ENCODE results near the gene EHBP1. TPM values are rescaled to one million over a fixed set of nuclear protein-coding genes. Genes with fewer than 3 reads are reported as not detected.

EHBP1 gene
- total and polyA plus RNA-seq, 4 donors: 12.0 to 70.9 (median 28.1) TPM

- H3K4me1 ChIP-seq (ENCODE audit: control insufficient read depth in 1 of 2, insufficient read depth in 2 of 2, low read length in 2 of 2): no peaks in the 10 kb centered on the region
- H3K9me3 ChIP-seq (ENCODE audit: control insufficient read depth, low read length): no peaks in the 10 kb centered on the region
- no peak overlapping the region for H3K27ac ChIP-seq (ENCODE audit: low read depth in 1 of 2, low read length in 2 of 2)
- intact Hi-C loops (cut with DNase I): no loop called here
- WGBS, 2 donors: 96 to 97% methylated on average over 14 of the region's 14 CpGs
- no peak overlapping the region for H3K4me3 ChIP-seq (ENCODE audit: low read length in 2 of 2)
- DNase-seq (no peak), ATAC-seq (ENCODE audit: low FRiP score) (no peak)
- H3K36me3 ChIP-seq (ENCODE audit: control insufficient read depth in 1 of 2, insufficient read depth in 2 of 2, low read length in 1 of 2): no peaks in the 10 kb centered on the region
- no peaks in the 10 kb centered on the region for H3K27me3 ChIP-seq (ENCODE audit: control insufficient read depth in 1 of 2, insufficient read depth in 2 of 2, low read length in 1 of 2)
Observed at GRCh38 chr2:62854600-62855514, 149.3 kb downstream of the EHBP1 start.

GRCh38 chr2:62856228-62857040 is 150.9 kb downstream of the EHBP1 start:
- no peaks in the 10 kb centered on the region for H3K36me3 ChIP-seq (ENCODE audit: control insufficient read depth in 1 of 2, insufficient read depth in 2 of 2, low read length in 1 of 2)

GRCh38 chr2:62857139-62857931 is 151.8 kb downstream of the EHBP1 start:
- Histone ChIP-seq H3K9me3 (ENCODE audit: control insufficient read depth, low read length) (no peaks in the 10 kb centered on the region), H3K4me1 (ENCODE audit: control insufficient read depth in 1 of 2, insufficient read depth in 2 of 2, low read length in 2 of 2) (no peaks in the 10 kb centered on the region), H3K4me3 (ENCODE audit: low read length in 2 of 2) (no peak overlapping the region), H3K36me3 (ENCODE audit: control insufficient read depth in 1 of 2, insufficient read depth in 2 of 2, low read length in 1 of 2) (no peaks in the 10 kb centered on the region), H3K27me3 (ENCODE audit: control insufficient read depth in 1 of 2, insufficient read depth in 2 of 2, low read length in 1 of 2) (no peaks in the 10 kb centered on the region), H3K27ac (ENCODE audit: low read depth in 1 of 2, low read length in 2 of 2) (no peak overlapping the region)
- DNase-seq (no peak), ATAC-seq (ENCODE audit: low FRiP score) (no peak)
- 87 to 93% methylated on average over 6 of the region's 6 CpGs for WGBS, 2 donors
- intact Hi-C loops (cut with DNase I): no loop called here

More at GRCh38 chr2:62856228-62857040, 150.9 kb downstream of the EHBP1 start:
- Histone ChIP-seq H3K4me1 (ENCODE audit: control insufficient read depth in 1 of 2, insufficient read depth in 2 of 2, low read length in 2 of 2) (no peaks in the 10 kb centered on the region), H3K9me3 (ENCODE audit: control insufficient read depth, low read length) (no peaks in the 10 kb centered on the region), H3K27ac (ENCODE audit: low read depth in 1 of 2, low read length in 2 of 2) (no peak overlapping the region), H3K4me3 (ENCODE audit: low read length in 2 of 2) (no peak overlapping the region), H3K27me3 (ENCODE audit: control insufficient read depth in 1 of 2, insufficient read depth in 2 of 2, low read length in 1 of 2) (no peaks in the 10 kb centered on the region)
- ATAC-seq (ENCODE audit: low FRiP score) (no peak), DNase-seq (no peak)
- 68 to 73% methylated on average over 6 of the region's 6 CpGs for WGBS, 2 donors
- intact Hi-C loops (cut with DNase I): no loop called here

- Histone ChIP-seq H3K4me1 (ENCODE audit: control insufficient read depth in 1 of 2, insufficient read depth in 2 of 2, low read length in 2 of 2) (no peaks in the 10 kb centered on the region), H3K4me3 (ENCODE audit: low read length in 2 of 2) (no peak overlapping the region), H3K9me3 (ENCODE audit: control insufficient read depth, low read length) (no peaks in the 10 kb centered on the region), H3K27me3 (ENCODE audit: control insufficient read depth in 1 of 2, insufficient read depth in 2 of 2, low read length in 1 of 2) (no peaks in the 10 kb centered on the region), H3K27ac (ENCODE audit: low read depth in 1 of 2, low read length in 2 of 2) (no peak overlapping the region), H3K36me3 (ENCODE audit: control insufficient read depth in 1 of 2, insufficient read depth in 2 of 2, low read length in 1 of 2) (no peaks in the 10 kb centered on the region)
- DNase-seq: no peak
- intact Hi-C loops (cut with DNase I): no loop called here
- ATAC-seq (ENCODE audit: low FRiP score): no peak
- WGBS, 2 donors: 94 to 98% methylated on average over 2 of the region's 2 CpGs
Observed at GRCh38 chr2:62858231-62858832, 152.8 kb downstream of the EHBP1 start.

GRCh38 chr2:62868947-62869346 is 163.4 kb downstream of the EHBP1 start:
- Histone ChIP-seq H3K36me3 (ENCODE audit: control insufficient read depth in 1 of 2, insufficient read depth in 2 of 2, low read length in 1 of 2) (peaks cover 2 to 5% of the 10 kb centered on the region in 2 donors), H3K4me3 (ENCODE audit: low read length in 2 of 2) (no peak overlapping the region), H3K27me3 (ENCODE audit: control insufficient read depth in 1 of 2, insufficient read depth in 2 of 2, low read length in 1 of 2) (no peaks in the 10 kb centered on the region), H3K4me1 (ENCODE audit: control insufficient read depth in 1 of 2, insufficient read depth in 2 of 2, low read length in 2 of 2) (no peaks in the 10 kb centered on the region), H3K9me3 (ENCODE audit: control insufficient read depth, low read length) (no peaks in the 10 kb centered on the region), H3K27ac (ENCODE audit: low read depth in 1 of 2, low read length in 2 of 2) (no peak overlapping the region)
- DNase-seq (no peak), ATAC-seq (ENCODE audit: low FRiP score) (no peak)
- WGBS, 2 donors: 81 to 86% methylated on average over 3 of the region's 3 CpGs
- intact Hi-C loops (cut with DNase I): no loop called here

GRCh38 chr2:62870966-62871365 is 165.5 kb downstream of the EHBP1 start:
- intact Hi-C loops (cut with DNase I): no loop called here
- DNase-seq (no peak), ATAC-seq (ENCODE audit: low FRiP score) (no peak)
- H3K4me1 ChIP-seq (ENCODE audit: control insufficient read depth in 1 of 2, insufficient read depth in 2 of 2, low read length in 2 of 2): no peaks in the 10 kb centered on the region
- no peak overlapping the region for H3K27ac ChIP-seq (ENCODE audit: low read depth in 1 of 2, low read length in 2 of 2)
- no peaks in the 10 kb centered on the region for H3K9me3 ChIP-seq (ENCODE audit: control insufficient read depth, low read length)
- no peaks in the 10 kb centered on the region for H3K27me3 ChIP-seq (ENCODE audit: control insufficient read depth in 1 of 2, insufficient read depth in 2 of 2, low read length in 1 of 2)
- WGBS, 2 donors: 97 to 98% methylated on average over 1 of the region's 1 CpG
- H3K4me3 ChIP-seq (ENCODE audit: low read length in 2 of 2): no peak overlapping the region
- H3K36me3 ChIP-seq (ENCODE audit: control insufficient read depth in 1 of 2, insufficient read depth in 2 of 2, low read length in 1 of 2): peaks cover 0 to 8% of the 10 kb centered on the region in 2 donors

GRCh38 chr2:62871506-62871905 is 166.0 kb downstream of the EHBP1 start:
- WGBS, 2 donors: 94 to 98% methylated on average over 1 of the region's 1 CpG
- H3K9me3 ChIP-seq (ENCODE audit: control insufficient read depth, low read length): no peaks in the 10 kb centered on the region
- ATAC-seq (ENCODE audit: low FRiP score) (no peak), DNase-seq (no peak)
- intact Hi-C loops (cut with DNase I): no loop called here
- no peak overlapping the region for H3K27ac ChIP-seq (ENCODE audit: low read depth in 1 of 2, low read length in 2 of 2)
- no peaks in the 10 kb centered on the region for H3K27me3 ChIP-seq (ENCODE audit: control insufficient read depth in 1 of 2, insufficient read depth in 2 of 2, low read length in 1 of 2)
- H3K4me1 ChIP-seq (ENCODE audit: control insufficient read depth in 1 of 2, insufficient read depth in 2 of 2, low read length in 2 of 2): no peaks in the 10 kb centered on the region
- peaks cover 0 to 12% of the 10 kb centered on the region in 2 donors for H3K36me3 ChIP-seq (ENCODE audit: control insufficient read depth in 1 of 2, insufficient read depth in 2 of 2, low read length in 1 of 2)
- H3K4me3 ChIP-seq (ENCODE audit: low read length in 2 of 2): no peak overlapping the region

- Histone ChIP-seq H3K4me3 (ENCODE audit: low read length in 2 of 2) (no peak overlapping the region), H3K9me3 (ENCODE audit: control insufficient read depth, low read length) (no peaks in the 10 kb centered on the region), H3K27ac (ENCODE audit: low read depth in 1 of 2, low read length in 2 of 2) (no peak overlapping the region), H3K27me3 (ENCODE audit: control insufficient read depth in 1 of 2, insufficient read depth in 2 of 2, low read length in 1 of 2) (no peaks in the 10 kb centered on the region), H3K4me1 (ENCODE audit: control insufficient read depth in 1 of 2, insufficient read depth in 2 of 2, low read length in 2 of 2) (no peaks in the 10 kb centered on the region), H3K36me3 (ENCODE audit: control insufficient read depth in 1 of 2, insufficient read depth in 2 of 2, low read length in 1 of 2) (peaks cover 0 to 12% of the 10 kb centered on the region in 2 donors)
- 97 to 98% methylated on average over 3 of the region's 3 CpGs for WGBS, 2 donors
- intact Hi-C loops (cut with DNase I): no loop called here
- ATAC-seq (ENCODE audit: low FRiP score) (no peak), DNase-seq (no peak)
Observed at GRCh38 chr2:62873603-62874002, 168.1 kb downstream of the EHBP1 start.
